ENCODE measurements around the gene SLCO2B1.

SLCO2B1 gene

GRCh38 chr11:75161506-75162095 lies 10.7 kb downstream of the SLCO2B1 start:
- DNase-seq (ENCODE audit: low read depth): no peak

- DNase-seq (ENCODE audit: low read depth): no peak
Measured at GRCh38 chr11:75162954-75163353, 12.0 kb downstream of the SLCO2B1 start.

- no peak for DNase-seq (ENCODE audit: low read depth)
Measured at GRCh38 chr11:75163921-75164849, 13.3 kb downstream of the SLCO2B1 start.

GRCh38 chr11:75165721-75166120 lies 14.8 kb downstream of the SLCO2B1 start:
- no peak for DNase-seq (ENCODE audit: low read depth)

GRCh38 chr11:75166791-75167190 lies 15.9 kb downstream of the SLCO2B1 start:
- DNase-seq (ENCODE audit: low read depth): no peak

GRCh38 chr11:75167617-75168016 lies 16.7 kb downstream of the SLCO2B1 start:
- no peak for DNase-seq (ENCODE audit: low read depth)

GRCh38 chr11:75169101-75169885 lies 18.4 kb downstream of the SLCO2B1 start:
- DNase-seq (ENCODE audit: low read depth): no peak

GRCh38 chr11:75170516-75171201 lies 19.8 kb downstream of the SLCO2B1 start:
- no peak for DNase-seq (ENCODE audit: low read depth)

- DNase-seq (ENCODE audit: low read depth): no peak
Measured at GRCh38 chr11:75173336-75173735, 22.4 kb downstream of the SLCO2B1 start.

GRCh38 chr11:75174781-75175370 lies 24.0 kb downstream of the SLCO2B1 start:
- peak; percentile 2 for DNase-seq (ENCODE audit: low read depth)

- DNase-seq (ENCODE audit: low read depth): no peak
Measured at GRCh38 chr11:75182664-75183063, 31.8 kb downstream of the SLCO2B1 start.

- no peak for DNase-seq (ENCODE audit: low read depth)
Measured at GRCh38 chr11:75184051-75184450, 33.1 kb downstream of the SLCO2B1 start.

- DNase-seq (ENCODE audit: low read depth): no peak
Measured at GRCh38 chr11:75184757-75185425, 34.0 kb downstream of the SLCO2B1 start.

GRCh38 chr11:75185866-75186265 lies 35.0 kb downstream of the SLCO2B1 start:
- DNase-seq (ENCODE audit: low read depth): no peak

- DNase-seq (ENCODE audit: low read depth): no peak
Measured at GRCh38 chr11:75186999-75187398, 36.1 kb downstream of the SLCO2B1 start.

- DNase-seq (ENCODE audit: low read depth): no peak
Measured at GRCh38 chr11:75188671-75189070, 37.8 kb downstream of the SLCO2B1 start.

GRCh38 chr11:75189108-75189507 lies 38.2 kb downstream of the SLCO2B1 start:
- DNase-seq (ENCODE audit: low read depth): no peak

GRCh38 chr11:75189911-75190310 lies 39.0 kb downstream of the SLCO2B1 start:
- DNase-seq (ENCODE audit: low read depth): no peak

GRCh38 chr11:75190652-75191329 lies 39.9 kb downstream of the SLCO2B1 start:
- DNase-seq (ENCODE audit: low read depth): no peak

- DNase-seq (ENCODE audit: low read depth): no peak
Measured at GRCh38 chr11:75191330-75191717, 40.4 kb downstream of the SLCO2B1 start.

- no peak for DNase-seq (ENCODE audit: low read depth)
Measured at GRCh38 chr11:75193271-75193670, 42.4 kb downstream of the SLCO2B1 start.

Data from activated T-helper 1 cell treated with Interleukin-2 at 50 U/mL for 16 hours (primary cell).